Activated T-cell treated with anti-CD3 and anti-CD28 coated beads for 1 hour (primary cell): Measurements from ENCODE around the gene TIGD3.

Source experiments
- DNase-seq: peaks from one replicate; pipeline ENCODE4 v3.0.0-alpha.2; 2020; ENCODE audit warnings: low read depth

The TIGD3 gene, protein sequence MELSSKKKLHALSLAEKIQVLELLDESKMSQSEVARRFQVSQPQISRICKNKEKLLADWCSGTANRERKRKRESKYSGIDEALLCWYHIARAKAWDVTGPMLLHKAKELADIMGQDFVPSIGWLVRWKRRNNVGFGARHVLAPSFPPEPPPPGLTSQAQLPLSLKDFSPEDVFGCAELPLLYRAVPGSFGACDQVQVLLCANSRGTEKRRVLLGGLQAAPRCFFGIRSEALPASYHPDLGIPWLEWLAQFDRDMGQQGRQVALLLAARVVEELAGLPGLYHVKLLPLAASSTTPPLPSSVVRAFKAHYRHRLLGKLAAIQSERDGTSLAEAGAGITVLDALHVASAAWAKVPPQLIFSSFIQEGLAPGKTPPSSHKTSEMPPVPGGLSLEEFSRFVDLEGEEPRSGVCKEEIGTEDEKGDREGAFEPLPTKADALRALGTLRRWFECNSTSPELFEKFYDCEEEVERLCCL

GRCh38 chr11:65354265-65355012, at the start of gene TIGD3:
Gene TIGD3 (plus strand): TSS chr11:65354751. CDS start chr11:65355809, 1,058 bp downstream.
- peak; percentile 98 for DNase-seq

DNA sequence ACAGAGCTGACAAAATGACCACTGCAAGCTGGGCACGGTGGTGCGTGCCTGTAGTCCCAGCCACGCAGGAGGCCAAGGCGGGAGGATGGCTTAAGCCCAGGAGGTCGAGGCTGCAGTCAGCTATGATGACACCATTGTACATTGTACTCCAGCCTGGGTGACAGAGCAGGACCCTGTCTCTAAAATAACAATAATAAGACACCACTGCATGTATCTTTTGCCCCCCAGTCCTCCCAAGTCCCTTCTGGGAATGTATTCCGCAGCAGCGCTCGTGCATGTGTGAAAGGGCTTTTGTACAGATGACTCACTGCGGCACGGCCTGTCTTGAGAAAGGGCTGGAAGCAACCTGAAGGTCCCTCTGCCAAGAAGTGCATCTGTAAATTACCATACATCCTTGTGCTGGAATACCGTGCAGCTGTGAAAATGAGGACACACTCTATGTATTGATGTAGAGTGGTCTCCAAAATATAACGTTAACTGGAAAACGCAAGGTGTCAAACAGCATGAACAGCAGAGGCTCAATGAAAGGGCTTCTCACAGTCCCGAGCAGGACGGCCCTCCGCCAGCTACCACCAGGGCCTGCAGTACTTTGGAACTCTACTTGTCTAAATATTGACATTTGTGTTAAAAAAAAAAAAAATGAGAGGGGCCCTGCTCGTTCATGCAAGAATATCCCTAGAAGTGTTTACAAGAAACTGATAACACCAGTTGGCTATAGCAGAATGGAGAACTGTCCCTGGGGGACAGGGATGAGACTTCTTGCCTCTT, 48.9 kb upstream of the TIGD3 start:
- DNase-seq = no peak

GRCh38 chr11:65307298-65308229, 47.0 kb upstream of the TIGD3 start:
- no peak for DNase-seq

DNA sequence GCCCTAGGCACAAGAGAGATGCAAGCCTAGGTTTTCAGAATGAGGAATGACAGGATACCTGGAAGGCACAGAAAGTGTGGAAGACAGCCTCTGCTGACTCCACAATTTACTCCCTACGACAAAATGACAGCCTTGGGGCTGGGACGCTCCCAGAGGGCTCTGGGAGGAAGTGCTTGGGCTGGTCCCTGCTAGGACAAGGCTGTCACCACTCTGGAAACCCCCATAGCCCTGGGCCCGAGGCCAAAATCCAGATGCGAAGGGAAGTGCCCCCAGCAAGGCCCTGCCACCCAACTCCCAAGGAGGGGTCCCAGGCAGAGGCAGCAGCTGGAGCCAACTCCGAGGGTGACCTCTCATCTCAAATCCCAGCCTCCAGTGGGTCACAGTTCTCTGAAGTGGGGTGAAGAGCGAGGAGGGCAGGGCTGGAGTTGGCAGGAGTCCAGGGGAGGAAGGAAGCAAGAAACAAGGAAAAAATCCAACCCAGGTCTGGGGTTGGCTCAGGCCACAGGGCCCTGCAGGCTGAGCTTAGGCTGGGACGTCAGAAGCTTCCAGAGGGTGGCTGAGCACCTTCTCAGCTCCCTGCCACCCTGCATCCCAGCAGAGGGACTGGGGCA, 46.2 kb upstream of the TIGD3 start:
- no peak for DNase-seq

DNA sequence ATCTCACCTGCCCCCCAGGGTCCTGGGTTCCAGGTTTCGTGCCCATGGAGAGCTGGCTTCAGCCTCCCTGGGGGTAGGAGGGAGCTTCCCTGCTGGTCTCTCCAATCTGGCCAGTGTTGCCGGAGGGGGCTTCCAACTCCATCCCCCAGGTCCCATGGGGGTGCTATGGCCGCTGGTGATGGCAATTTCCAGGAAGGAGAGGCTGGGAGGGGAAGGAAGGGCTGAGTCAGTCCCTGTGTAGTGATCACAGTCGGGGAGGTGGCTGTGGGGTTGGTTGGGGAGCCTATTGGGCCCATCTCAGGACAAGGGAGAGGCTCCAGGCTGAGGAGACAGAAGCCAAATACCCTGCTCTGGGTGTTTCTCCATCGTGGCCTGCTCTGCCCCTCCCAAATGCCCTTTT, 45.5 kb upstream of the TIGD3 start:
- no peak for DNase-seq

DNA sequence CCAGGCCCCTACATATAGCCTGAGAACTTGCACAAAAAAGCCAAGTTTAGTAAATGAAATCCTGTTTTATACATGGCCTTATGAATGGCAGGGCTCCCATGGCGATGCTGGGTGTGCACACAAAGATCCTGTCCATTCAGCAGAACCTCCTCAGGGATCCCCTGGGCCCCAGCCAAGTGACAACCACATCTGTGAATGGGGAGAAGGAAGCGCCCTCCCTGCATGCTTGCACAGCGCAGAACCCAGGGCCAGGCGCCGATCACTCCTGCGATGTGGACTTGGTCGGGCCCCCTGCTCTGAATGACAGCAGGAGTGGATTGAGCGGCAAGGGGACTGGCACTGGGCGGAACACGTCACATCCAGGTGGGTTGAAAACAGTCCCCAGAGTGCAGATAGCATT, 44.3 kb upstream of the TIGD3 start:
- DNase-seq = no peak

- DNase-seq = no peak
These were observed 43.8 kb upstream of the TIGD3 start for GRCh38 chr11:65310736-65311135.

- DNase-seq = no peak
These were observed 43.3 kb upstream of the TIGD3 start for GRCh38 chr11:65311170-65311678.

GRCh38 chr11:65314501-65315203, 39.9 kb upstream of the TIGD3 start, which contains the start of gene CDC42EP2:
Gene CDC42EP2 (plus strand): TSS chr11:65314866. CDS start chr11:65320899, 6,033 bp downstream.
- DNase-seq = peak; percentile 64

GRCh38 chr11:65315204-65315865, 39.2 kb upstream of the TIGD3 start:
- DNase-seq = peak; percentile 82

GRCh38 chr11:65315866-65316226, 38.7 kb upstream of the TIGD3 start:
- no peak for DNase-seq

DNA sequence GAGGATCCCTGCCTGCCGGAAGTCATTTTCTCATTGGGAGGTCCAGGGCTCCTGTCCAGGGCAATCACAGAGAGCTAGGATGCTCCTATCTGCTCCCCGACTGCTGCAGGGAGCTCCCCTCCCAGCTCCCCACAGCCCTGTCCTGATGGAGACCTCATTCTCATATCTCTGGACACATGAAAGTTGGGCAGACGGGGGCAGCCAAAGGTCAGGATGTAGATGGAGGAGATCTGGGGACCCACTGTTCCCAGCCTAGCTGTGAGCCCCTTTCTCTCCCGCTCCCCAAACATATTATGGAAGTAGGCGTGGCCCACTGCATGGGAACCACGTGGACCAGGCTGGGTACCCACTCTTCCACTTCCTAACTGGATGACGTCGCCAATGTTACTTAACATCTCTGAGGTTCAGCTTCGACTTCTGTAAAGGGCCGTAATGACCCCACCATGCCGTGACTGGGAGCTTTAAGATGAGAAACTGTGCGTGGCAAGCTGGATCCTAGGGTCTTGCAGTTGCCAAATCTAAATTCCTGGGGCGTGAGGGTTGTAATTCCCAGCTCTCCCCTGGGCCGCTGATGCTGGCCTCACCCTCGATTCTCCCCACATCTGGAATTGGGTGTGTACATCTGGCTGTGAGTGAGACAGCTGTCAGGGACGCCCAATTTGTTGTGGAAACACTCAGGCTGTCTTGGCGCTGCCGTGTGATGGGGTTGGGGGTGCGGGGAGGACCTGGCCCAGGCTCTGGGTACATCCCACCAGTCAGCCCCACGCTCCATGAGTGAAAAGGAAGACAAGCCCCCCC, 38.1 kb upstream of the TIGD3 start:
- no peak for DNase-seq

DNA sequence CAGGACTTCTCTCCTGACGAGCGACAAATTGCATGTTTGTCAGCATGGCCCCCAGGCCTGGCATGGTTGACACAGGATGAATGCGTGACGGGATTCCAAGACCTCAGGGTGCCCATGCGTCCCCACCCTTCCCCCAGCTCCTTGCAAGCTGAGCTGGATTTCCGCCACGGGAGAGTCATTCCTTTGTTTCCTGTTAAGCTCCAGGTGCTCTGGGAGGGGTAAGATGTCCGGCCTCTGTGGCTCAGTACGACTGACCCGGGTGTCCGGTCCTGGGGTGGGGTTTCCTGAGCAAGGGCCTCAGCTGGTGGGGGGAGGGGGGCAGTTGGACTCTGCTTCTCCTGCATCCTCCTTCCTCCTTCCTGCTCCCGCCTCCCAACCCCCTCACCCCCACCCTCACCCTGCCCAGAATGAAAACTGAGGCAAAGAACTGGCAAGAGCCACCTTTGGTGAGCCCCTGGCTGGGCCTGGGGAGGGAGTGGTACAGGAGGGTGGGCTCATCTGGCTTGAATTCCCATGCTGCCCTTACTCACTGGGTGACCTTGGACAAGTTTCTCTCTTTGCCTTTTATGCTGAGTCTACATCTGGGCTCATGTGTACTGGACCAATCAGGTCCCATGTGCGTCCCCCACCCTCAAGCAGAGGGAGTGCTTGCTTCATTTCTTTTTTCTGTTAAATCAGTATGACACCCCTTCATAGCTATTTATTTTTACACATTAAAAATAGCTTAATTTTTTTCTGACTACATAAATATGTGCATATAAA, 37.3 kb upstream of the TIGD3 start:
- no peak for DNase-seq

DNA sequence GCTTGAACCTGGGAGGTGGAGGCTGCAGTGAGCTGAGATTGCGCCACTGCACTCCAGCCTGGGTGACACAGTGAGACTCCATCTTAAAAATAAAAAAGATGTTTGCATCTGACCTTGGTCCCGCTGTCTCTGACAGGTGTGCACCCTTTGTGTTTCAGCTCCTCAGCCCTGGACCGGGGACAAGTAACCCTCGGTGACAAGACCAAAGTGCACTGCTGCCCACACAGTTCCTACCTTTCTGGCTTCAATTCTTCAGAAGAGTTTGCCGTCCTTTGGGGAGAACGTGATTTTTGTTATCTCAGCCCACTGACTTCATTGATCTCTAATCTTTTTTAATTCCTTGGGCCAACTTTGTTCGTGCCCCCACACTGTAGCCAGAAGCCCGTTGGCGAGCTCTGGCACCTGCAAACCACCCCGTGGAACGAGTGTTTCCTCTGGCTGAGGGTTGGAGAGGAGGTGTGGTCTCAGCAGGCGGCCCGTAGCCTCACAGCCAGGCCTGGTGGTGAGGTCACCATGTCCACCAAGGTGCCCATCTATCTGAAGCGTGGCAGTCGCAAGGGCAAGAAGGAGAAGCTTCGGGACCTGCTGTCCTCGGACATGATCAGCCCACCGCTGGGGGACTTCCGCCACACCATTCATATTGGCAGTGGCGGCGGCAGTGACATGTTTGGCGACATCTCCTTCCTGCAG, 34.0 kb upstream of the TIGD3 start:
- DNase-seq = no peak

DNA sequence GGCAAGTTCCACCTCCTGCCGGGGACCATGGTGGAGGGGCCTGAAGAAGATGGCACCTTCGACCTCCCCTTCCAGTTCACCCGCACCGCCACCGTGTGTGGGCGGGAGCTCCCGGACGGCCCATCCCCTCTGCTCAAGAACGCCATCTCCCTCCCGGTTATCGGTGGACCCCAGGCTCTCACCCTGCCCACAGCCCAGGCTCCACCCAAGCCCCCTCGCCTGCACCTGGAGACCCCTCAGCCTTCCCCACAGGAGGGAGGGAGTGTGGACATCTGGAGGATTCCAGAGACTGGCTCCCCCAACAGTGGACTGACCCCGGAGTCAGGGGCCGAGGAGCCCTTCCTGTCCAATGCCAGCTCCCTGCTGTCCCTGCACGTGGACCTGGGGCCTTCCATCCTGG, 33.5 kb upstream of the TIGD3 start:
- no peak for DNase-seq

- DNase-seq = no peak
These were observed 32.6 kb upstream of the TIGD3 start for GRCh38 chr11:65321828-65322485.

DNA sequence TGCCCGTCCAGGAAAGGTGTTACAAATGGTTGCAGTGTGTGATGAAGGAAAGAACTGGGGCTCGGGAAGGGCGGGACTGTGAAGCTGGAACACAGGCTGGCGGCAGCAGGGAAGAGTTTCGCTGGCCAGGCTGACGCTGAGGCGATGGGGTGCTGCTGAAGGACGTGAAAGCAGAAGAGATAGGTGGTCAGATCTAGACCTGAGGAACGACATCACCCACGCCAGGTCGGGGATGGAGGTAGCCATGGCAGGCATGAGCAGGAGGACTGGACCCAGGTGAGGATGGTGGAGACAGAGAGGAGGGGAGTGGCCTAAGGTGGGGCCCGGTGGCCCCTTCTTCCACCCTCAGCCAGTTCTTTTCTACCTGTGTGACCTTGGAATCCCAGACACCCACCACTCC, 30.7 kb upstream of the TIGD3 start:
- DNase-seq = no peak
